Endometrium (tissue), 2 donors: ENCODE results near the gene SLC47A1.
"Not testable (repeated sequence)": the region's sequence is repeated elsewhere in the genome, so short reads cannot be mapped to it uniquely, and the experiment has no call there.

ENCODE experiments used
- FAIRE-seq: peaks from 2 replicates; lab custom pipeline; 2012; peaks lifted over from hg19 to GRCh38; lab: Jason Lieb, UNC
- donor health status: control.
- donor health status: control.

Gene SLC47A1

DNA sequence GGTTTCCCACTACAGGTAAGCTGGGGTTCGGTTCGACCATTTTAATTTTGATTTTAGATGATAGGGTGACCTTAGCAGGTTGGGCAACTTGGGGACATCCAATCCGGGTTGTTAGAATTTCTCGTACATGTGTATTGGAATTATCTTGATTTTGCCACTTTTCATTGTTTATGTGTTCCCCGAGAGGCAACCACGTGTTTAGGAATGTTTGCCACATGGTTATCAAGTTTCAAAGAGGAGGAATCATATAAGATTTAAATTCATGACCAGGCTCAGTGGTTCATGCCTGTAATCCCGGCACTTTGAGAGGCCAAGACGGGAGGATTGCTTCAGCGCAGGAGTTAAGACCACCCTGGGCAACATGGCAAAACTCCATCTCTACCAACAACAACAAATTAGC lies 10.0 kb upstream of the SLC47A1 start:
- no peak for FAIRE-seq

DNA sequence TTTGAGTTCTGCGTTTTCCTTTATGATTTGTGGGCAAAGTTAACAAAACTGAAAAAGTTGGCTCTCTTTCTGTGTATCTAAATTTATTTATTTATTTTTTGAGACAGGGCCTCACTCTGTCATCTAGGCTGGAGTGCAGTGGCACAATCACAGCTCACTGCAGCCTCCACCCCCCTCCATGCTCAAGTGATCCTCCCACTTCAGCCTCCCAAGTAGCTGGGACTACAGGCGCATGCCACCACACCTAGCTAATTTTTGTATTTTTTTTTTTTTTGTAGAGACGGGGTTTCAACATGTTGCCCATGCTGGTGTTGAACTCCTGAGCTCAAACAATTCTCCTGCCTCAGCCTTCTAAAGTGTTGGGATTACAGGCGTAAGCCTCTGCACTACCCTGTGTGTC lies 6.7 kb upstream of the SLC47A1 start:
- FAIRE-seq = not testable (repeated sequence)

DNA sequence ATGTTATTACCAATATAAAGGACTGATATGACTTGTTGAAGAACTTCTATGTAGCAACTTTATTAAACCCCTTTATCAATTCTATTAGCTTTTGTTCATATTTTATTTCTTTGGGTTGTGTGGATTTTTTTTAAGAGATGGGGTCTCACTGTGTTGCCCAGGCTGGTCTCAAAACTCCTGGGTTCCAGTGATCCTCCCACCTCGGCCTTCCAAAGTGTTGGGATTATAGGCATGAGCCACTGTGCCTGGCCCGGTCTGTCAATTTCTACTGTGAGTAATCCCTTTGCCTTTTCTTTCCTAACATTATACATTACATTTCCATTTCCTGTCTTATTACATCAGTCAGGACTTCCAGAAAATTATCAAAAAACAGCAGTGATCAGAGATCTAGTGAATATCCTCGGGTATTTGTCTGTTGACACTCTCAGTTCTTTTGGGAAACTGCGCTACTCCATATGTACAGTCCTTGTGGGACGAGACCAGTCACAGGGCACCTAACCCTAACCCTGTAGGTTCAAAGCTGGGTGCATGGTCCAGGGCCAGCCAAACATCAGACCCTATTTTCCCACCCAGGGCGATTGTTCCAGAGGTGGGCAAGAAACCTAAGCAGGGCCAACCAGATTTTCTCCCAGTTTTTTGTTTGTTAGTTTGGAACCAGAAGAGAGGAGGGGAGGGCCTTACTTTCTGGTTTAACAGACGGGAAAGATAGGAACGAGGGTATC lies 1.7 kb upstream of the SLC47A1 start:
- no peak for FAIRE-seq

DNA sequence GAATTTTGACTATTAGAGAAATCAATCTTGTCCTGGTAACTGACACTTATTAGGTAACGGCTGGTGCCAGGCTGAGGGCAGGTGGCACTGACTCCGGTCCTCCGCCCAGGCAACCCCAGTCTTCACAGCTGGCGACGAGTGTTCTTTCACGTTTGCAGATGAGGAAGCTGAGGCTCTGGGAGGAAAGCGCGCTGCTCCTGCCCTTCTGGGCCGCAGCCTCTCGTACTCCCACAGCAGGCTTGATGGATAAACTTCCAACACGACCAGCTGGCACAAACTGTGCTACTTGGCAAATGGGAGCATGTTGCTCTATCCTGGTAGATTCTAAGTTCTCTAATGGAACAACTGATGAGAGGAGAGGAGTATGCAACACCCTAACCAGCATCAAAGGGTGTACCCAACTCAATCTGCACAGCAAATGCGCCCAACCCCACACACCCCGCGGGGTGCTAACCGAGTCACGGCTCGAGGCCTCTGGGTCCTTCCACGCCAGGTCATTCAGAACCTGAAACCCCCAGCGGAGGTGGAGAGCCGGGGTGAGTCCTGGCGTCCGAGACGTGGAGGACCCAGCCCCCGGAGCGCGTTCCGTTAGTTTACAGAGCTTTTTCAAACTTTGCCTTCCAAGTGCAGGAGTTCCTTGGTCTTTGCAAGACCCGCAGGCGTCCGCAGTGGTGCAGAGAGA lies 477 bp upstream of the SLC47A1 start:
- no peak for FAIRE-seq

DNA sequence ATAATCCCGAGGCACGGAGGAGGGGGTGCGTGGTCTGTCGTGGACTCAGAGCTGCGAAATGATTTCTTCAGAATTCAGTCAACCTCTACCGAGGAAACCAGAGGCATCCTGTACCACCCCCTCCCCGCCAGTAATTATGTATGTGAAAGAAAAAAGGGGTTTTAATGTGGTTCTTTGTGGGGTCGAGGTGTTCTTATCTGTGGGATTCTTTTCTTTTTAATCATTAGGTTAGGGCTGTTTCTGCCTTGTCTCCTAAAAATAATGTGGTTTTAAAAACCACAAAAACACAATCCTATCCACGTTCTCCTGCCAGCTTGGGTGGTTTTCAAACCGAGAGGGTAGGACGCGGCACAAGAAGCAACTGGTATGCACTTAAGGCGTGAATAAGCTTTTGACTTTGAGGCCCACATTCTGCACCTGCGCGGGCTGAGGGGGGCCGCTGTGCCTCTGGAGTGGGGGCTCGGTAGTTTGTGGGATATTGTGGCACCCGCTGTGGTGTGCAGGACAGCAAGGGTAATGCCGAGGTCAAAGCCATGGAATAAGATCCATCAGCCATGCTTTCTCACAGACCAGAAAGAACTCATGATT lies 1.0 kb downstream of the SLC47A1 start:
- FAIRE-seq = no peak

DNA sequence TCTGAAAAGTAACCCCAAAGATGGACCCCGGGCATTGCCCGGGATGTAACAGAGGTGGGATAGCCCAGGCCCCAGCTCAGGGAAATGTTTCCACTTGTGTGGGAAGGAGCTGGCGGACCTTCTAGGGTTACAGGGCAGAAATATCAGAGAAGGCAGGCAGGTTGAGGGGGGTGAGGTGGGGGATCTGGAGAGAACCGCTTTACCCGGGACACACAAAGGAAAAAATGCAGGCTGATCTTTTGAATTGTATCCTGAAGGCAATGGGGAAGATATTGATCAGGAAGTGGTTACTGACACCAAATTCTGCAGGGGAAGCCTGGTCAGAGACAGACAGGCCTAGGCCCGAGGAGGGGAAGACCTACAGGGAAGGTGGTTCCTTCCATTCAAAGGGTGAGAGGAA lies 3.5 kb downstream of the SLC47A1 start:
- no peak for FAIRE-seq

DNA sequence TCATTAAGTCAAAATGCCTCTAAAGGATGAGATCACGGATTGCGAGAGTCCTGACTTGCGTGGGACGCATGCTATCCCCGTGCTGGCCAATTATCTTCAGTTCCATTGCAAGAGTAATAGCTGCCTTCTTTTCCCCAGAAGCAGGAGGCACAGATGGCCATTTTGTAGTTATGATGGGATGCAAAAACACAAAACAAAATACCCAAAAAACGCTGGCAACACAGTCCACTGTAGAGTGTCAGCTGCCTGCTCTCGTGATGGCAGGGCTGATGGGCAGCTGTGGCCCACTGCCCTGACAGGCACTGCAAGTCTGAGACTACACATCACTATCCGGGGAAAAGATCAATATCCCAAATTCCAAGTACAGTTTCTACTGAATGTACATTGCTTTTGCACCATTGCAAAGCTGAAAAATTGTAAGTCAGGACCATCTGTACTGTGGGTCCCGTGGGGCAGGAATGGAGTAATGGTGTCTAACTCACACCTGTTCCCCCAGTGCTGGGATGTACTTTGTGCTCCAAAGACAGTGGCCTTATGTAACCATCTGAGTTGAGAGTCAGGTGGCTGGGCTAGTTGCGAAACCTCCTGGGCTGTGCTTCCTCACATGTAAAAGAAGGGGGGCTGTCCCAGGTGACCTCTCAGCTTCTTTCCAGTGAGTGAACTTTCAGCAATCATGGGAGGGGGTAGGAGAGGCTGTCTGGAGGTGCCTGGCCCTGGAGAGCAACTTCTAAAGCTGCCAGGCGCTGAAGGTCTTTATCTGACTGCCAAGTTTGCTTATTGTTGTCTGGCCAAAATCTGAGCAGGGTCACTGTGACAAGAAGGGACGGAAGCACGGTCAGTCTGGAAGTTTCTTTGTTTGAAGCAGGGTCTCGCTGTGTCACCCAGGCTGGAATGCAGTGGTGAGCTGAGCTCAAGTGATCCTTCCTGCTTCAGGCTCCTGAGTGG lies 4.7 kb downstream of the SLC47A1 start:
- no peak for FAIRE-seq

DNA sequence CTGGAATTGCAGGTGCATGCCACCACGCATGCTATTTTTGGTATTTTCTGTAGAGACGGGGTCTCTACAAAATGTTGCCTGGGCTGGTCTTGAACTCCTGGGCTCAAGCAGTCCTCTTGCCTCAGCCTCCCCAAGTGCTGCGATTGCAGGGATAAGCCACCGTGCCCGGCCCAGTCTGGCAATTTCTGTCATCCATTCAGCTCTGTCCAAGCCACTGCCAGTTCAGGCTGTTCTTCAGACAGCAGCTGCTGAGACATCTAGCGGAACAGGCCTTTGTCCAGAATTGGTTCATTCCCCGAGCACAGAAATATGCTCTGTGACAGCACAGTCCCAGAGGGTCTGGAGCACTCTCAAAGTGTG lies 5.4 kb downstream of the SLC47A1 start:
- no peak for FAIRE-seq

DNA sequence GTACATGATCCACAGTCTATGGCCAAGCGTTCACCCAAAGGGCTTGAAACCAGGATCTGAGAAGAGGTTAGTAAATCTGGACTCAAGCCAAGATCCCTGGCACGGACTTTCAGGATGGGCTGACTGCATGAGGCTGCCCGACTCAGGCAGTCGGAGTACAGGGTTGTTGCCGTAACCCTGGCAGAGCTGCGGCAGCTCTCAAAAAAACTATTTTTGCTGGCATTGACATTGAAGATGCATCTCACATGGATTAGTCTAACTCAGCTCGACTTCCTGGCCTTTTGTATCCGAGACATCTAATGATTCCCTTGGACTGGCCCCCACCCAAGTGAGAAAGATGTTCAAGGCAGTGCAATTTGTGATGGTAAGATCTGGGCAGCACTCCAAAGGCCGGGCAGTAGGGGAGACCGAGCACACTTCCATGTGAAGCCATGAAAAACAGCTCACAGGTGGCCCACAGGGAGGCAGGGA lies 6.2 kb downstream of the SLC47A1 start:
- FAIRE-seq = no peak

DNA sequence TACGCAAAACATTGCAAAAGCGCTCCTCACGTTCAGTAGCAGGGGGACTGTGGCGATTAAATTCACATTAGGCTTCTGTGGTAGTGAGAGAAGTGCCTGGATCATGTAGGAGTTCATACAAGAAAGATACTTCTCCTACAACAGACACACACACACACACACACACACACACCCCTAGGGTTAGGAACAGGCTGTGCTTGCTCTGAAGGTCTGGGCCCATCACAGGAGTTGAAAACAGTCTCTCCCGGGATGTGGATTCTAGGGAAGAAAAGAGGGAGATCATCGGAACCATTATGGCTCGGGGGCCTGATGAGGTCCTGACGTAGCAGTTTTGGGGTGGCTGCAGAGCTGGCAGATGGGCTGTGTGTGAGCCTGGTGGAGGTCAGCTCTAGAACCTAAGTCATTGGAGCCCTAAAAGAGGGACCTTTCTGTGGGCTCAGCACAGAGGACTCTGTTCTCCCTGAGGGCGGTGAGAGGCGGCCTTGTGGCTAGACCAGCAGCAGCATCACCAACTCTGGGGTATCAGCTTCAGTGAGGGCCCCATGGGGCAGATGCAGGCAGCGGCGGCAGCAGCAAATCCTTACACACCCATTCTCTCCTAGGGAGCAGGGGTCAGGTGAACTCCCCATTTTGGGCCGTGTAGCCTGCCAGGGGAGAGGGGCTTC lies 7.2 kb downstream of the SLC47A1 start:
- FAIRE-seq = no peak

DNA sequence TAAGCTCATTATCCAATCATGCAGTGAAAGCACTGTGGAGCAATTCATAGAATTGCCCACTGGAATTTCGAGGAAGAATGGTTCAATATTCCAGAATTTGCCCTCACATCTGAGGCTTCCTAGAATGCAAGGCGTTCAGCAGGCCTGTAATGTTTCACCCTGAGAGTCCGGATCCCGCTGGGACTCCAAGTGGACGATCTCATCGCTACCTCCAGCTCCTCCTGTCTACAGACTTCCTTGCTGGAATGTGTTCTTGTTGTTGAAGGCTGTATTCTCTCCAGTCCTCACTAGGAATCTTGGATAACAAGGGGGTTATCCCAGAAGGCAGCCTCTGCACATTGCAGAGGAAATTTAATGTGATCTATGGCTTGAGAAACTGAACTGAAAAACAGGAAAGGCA lies 7.8 kb downstream of the SLC47A1 start:
- FAIRE-seq = no peak

DNA sequence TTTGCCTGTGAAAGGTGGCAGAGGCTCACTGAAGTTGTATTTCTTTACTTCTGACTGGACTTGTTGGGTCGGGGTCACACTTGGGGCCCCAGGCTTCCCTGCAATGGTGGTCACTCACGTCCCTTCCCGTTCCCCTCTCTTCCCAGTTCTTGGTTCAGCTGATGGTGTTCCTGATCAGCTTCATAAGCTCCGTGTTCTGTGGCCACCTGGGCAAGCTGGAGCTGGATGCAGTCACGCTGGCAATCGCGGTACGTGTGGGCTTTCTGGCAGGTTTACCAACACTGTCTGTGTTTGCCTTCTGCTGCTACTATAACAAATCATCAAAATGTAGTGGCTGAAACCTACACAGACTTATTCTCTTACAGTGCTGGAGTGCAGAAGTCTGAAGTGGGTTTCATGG lies 8.6 kb downstream of the SLC47A1 start:
- no peak for FAIRE-seq

DNA sequence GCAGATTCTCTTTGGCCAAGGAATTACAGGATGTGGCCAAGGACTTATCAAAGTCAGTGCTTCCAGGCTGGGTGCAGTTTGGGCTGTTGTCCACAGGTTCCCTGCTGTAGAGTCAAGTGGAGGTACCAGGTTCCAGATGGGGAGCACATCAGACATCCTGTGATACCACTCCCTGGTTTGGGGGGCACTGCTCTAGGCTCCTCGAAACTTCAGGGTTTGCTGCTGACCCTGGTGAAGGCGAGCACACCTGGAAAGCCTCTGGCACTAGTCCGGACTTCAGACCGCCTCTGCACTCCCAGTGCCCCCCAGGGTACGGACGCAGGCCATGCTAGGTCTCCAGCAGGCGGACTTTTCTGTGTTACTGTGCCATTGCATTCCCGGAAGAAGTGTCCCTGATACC lies 10.7 kb downstream of the SLC47A1 start:
- no peak for FAIRE-seq

DNA sequence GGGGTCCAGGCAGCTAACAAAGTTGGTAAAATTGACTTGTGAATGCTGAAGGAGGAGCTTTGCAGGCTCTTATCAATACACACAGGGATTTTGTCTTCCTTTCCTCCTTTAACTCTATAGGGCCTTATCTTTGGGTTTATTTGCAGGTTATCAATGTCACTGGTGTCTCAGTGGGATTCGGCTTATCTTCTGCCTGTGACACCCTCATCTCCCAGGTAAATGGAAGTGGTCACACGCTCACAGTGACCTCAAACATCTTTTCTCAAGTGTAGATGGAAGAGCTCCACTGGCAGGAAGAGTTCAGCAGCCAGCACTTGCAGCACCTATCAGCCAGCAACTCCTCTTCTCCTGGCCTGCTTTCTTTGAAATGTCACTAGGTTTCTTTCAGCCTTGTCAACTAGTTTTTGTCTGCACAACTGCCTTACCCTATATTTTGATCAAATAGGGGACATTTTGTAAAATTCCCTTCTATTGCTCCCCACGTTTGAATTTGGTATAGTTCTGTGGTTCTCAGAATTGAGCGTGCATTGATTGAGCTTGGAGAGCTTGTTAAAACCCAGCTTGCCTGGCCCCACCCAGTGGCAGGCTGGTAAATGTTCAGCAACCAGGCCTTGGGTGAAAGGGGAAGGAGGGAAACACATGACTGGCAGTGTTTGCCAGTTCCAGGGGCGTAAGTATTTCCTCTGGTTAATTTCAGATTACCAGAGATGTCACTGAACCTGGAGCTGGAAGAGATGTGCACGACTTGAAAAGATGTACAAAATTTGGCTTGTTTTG lies 12.8 kb downstream of the SLC47A1 start:
- FAIRE-seq = no peak

DNA sequence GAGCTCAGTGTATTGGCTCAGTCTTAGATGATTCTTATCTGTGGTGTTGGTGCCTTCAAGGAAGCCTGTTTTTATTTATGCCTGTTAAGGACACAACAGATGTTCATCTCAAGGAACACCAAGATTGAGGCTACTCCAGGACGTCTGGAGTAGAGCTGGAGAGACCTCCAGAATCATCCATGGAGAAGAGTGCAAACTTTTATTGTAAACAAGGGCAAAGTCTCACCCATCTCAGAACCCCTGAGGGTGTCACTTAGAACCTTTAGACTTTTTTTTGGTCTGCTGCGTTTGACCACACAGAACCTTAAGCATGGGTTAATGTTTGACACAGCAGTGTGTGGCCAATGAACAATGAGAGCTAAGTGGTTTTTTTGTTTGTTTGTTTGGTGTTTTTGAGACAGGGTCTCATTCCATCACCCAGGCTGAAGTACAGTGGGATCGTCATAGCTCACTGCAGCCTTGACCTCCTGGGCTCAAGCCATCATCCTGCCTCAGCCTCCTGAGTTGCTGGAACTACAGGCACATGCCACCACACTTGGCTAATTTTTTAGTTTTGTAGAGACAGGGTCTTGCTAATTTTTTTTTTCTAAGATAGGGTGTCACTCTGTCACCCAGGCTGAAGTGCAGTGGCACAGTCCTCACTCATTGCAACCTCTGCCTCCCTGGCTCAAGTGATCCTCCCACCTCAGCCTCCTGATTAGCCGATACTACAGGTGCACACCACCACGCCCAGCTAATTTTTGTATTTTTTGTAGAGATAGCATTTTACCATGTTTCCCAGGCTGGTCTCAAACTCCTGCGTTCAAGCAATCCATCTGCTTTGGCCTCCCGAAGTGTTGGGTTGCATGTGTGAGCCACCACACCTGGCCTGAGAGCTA lies 16.3 kb downstream of the SLC47A1 start:
- no peak for FAIRE-seq

DNA sequence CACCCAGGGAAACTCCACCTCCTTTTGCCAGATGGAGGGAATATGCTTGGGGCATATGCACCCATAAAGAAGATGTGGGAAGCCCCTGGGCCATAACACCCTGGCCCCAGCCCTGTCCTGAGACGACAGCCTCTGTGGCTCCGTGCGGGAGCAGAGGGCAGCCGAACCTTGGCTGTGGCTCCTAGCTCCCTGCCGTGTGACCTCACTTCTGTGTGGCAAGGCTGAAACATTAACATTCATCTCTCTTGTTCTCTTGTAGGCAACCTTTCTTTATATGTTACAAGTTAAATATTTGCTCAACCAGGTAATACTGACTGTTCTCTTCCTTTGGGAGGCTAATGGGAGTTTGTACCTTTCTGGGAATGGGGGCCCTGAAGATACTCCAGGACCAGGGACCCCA lies 17.5 kb downstream of the SLC47A1 start:
- no peak for FAIRE-seq

DNA sequence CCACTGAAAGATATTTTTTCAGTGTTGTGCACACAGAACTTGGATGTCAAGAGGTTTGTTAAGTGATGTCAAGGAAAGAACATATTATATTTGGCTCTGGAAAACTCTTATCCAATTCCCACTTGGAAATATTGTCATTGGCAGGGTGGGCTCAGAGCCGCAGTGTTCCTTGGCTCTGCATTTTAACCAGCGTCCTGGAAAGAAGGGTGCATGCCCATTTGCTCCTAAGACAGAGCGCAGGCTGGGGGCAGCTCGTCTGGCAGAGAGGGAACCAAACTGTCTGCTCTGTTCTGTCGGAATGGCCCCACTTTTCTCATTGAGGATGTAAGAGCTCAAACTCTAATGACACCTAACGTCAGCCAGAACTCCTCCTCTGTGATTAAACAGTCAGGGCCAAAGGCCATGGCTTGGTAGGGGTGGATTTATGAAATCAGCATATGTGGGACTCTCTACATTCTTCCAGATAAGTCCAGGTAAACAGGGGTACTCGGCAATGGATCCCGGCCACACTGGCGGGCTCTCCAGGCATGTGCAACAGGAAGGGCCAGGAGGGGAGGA lies 18.0 kb downstream of the SLC47A1 start:
- no peak for FAIRE-seq

DNA sequence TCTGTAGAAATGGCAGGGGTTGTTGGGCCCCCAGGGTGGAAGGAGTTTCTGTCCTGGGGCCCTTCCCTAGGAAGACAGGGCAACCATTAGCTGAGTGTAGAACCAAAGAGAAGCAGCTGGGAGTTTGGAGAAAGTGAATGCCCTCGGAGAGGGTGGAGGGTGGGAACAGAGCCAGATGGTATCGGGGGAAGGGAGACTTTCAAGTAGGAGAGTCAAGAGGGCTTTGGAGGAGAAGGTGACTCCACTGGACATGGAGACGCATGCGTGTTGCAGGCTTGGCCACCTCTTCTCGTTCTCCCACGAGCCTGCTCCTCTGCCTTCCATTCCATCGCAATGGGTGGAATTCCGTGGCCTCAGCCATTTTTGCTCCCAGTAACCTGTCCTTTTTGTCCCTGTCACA lies 19.4 kb downstream of the SLC47A1 start:
- no peak for FAIRE-seq

DNA sequence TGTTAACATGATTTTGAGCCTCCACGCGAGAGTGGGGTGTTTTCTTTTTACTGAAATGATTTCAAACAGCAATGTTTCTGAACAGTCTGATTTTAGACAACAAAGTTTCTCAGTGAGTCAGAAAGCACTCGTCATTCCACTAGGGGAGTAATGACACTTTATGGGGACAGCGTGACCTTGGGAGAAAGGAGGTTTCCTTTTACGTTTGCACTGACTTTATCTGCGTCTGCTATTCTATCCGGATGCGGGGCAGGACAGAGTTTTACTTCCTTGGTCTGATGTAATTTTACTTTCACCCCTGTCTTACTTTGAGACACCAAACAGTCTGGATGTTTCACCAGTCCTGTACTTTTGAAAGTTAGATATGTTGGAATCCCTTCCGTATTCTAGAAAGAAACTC lies 20.7 kb downstream of the SLC47A1 start:
- FAIRE-seq = peak; percentile 80

DNA sequence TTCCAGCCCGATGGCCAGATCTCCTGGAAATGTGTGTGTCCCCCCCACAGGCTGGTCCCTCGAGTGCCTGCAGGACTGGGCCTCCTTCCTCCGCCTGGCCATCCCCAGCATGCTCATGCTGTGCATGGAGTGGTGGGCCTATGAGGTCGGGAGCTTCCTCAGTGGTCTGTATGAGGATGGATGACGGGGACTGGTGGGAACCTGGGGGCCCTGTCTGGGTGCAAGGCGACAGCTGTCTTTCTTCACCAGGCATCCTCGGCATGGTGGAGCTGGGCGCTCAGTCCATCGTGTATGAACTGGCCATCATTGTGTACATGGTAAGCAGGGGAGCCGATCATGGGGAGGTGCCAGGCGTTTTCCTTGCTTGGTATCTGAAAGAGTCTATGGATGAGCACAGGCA lies 22.1 kb downstream of the SLC47A1 start:
- no peak for FAIRE-seq
